COR-L47 (cell line): ENCODE results near the gene ABCA1.
"Not testable (repeated sequence)": the region's sequence is repeated elsewhere in the genome, so short reads cannot be mapped to it uniquely, and the experiment has no call there.

Source experiments
- DNase-seq: peaks from one replicate; lab custom pipeline; 2025; lab: John Stamatoyannopoulos, UW

Gene ABCA1

GRCh38 chr9:104950838-104951237, 22.9 kb upstream of the ABCA1 start:
- DNase-seq = no peak

GRCh38 chr9:104948277-104948676, 20.3 kb upstream of the ABCA1 start:
- no peak for DNase-seq

- DNase-seq = no peak
These were observed 16.9 kb upstream of the ABCA1 start for GRCh38 chr9:104944871-104945270.

GRCh38 chr9:104944356-104944755, 16.4 kb upstream of the ABCA1 start:
- DNase-seq = no peak

- no peak for DNase-seq
These were observed 13.6 kb upstream of the ABCA1 start for GRCh38 chr9:104941597-104941996.

- no peak for DNase-seq
These were observed 8.3 kb upstream of the ABCA1 start for GRCh38 chr9:104936291-104936690.

GRCh38 chr9:104935501-104935810, 7.5 kb upstream of the ABCA1 start:
- DNase-seq = not testable (repeated sequence)

GRCh38 chr9:104934691-104935500, 6.9 kb upstream of the ABCA1 start:
- no peak for DNase-seq

GRCh38 chr9:104933091-104933490, 5.1 kb upstream of the ABCA1 start:
- not testable (repeated sequence) for DNase-seq

GRCh38 chr9:104931256-104931655, 3.3 kb upstream of the ABCA1 start:
- DNase-seq = no peak

- no peak for DNase-seq
These were observed 591 bp downstream of the ABCA1 start for GRCh38 chr9:104927216-104927911.

- DNase-seq = no peak
These were observed 4.2 kb downstream of the ABCA1 start for GRCh38 chr9:104923740-104924139.

- no peak for DNase-seq
These were observed 4.7 kb downstream of the ABCA1 start for GRCh38 chr9:104923289-104923688.

GRCh38 chr9:104922748-104923147, 5.2 kb downstream of the ABCA1 start:
- not testable (repeated sequence) for DNase-seq

GRCh38 chr9:104921067-104921741, 6.8 kb downstream of the ABCA1 start:
- DNase-seq = no peak

GRCh38 chr9:104915753-104916152, 12.2 kb downstream of the ABCA1 start:
- no peak for DNase-seq

GRCh38 chr9:104915049-104915448, 12.9 kb downstream of the ABCA1 start:
- no peak for DNase-seq

GRCh38 chr9:104914466-104914865, 13.5 kb downstream of the ABCA1 start:
- DNase-seq = no peak

- no peak for DNase-seq
These were observed 15.3 kb downstream of the ABCA1 start for GRCh38 chr9:104912606-104913005.

GRCh38 chr9:104911032-104911607, 16.8 kb downstream of the ABCA1 start:
- DNase-seq = no peak

- DNase-seq = no peak
These were observed 20.5 kb downstream of the ABCA1 start for GRCh38 chr9:104907278-104907951.
